ENCODE results near the gene ABCC4. TPM values are rescaled to one million over a fixed set of nuclear protein-coding genes. Genes with fewer than 3 reads are reported as not detected.

ABCC4 gene
- total and polyA plus RNA-seq, 2 donors from 2014 or later = 11.3 to 52.4 TPM

DNA sequence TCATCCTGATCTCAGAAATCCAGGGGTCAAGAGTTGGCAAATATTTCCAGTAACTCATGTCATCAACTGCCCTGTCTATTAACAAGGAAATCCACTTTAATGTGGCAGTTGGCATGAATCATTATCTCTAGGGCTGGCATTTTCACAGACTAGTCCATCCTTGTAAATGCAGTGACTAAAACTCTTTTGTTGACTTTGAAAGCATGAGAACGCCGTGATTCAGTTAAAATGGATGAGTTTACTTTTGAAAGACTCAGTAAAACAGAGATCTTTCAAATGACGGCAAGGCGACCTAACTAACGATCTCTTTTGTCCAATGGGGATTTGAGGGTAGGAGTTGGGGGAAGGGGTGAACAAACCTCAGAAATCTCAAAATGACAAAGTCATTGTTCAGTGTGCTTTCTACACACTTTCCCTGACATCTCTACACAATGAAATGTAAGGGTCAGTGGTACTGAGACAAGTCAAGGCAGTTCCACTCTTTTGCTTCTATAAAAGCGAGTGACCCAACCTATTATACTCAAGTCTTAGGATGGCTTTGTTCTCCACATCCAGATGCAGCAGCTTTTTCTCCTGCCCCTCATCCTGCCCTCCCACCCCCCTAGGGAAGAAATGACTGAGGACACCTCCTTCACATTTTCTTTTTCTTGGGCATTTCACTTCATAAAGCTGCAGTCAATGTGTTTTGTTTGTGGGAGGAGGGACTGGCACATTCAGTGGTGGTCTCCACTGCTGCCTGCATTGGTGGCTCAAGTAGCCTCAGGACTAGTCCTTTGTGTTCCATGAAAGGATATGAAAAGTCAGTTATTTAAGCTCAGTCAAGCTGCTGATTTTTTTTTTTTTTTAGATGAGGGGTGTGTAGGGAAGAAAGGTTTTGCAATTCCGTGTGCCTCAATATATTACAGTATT is 200.5 kb downstream of the ABCC4 start:
- Histone ChIP-seq H3K36me3 (ENCODE audit: control insufficient read depth in 2 of 3, insufficient read depth in 3 of 3, low read length in 3 of 3) (no peaks in the 10 kb centered on the region), H3K4me3 (ENCODE audit: low read length in 3 of 3) (no peak overlapping the region), H3K4me1 (ENCODE audit: control insufficient read depth in 2 of 3, insufficient read depth in 2 of 3, low read depth in 1 of 3, low read length in 3 of 3) (no peaks in the 10 kb centered on the region), H3K9me3 (ENCODE audit: control insufficient read depth in 2 of 3, insufficient read depth in 1 of 3, low read length in 3 of 3) (no peaks in the 10 kb centered on the region), H3K27ac (ENCODE audit: low read depth in 2 of 2, low read length in 2 of 2) (no peak overlapping the region), H3K27me3 (ENCODE audit: control insufficient read depth, insufficient read depth, low read length) (no peaks in the 10 kb centered on the region), H3K9ac (ENCODE audit: low read length in 3 of 3) (no peak overlapping the region)
- FAIRE-seq (no peak), DNase-seq (no peak)
- intact Hi-C loops (cut with DNase I) = no loop called here
- TF ChIP-seq, protein P1, sequence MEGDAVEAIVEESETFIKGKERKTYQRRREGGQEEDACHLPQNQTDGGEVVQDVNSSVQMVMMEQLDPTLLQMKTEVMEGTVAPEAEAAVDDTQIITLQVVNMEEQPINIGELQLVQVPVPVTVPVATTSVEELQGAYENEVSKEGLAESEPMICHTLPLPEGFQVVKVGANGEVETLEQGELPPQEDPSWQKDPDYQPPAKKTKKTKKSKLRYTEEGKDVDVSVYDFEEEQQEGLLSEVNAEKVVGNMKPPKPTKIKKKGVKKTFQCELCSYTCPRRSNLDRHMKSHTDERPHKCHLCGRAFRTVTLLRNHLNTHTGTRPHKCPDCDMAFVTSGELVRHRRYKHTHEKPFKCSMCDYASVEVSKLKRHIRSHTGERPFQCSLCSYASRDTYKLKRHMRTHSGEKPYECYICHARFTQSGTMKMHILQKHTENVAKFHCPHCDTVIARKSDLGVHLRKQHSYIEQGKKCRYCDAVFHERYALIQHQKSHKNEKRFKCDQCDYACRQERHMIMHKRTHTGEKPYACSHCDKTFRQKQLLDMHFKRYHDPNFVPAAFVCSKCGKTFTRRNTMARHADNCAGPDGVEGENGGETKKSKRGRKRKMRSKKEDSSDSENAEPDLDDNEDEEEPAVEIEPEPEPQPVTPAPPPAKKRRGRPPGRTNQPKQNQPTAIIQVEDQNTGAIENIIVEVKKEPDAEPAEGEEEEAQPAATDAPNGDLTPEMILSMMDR (IDR thresholded peaks at IDR 0.05; ENCODE audit: borderline replicate concordance, extremely low read depth, insufficient read depth) = no peak

DNA sequence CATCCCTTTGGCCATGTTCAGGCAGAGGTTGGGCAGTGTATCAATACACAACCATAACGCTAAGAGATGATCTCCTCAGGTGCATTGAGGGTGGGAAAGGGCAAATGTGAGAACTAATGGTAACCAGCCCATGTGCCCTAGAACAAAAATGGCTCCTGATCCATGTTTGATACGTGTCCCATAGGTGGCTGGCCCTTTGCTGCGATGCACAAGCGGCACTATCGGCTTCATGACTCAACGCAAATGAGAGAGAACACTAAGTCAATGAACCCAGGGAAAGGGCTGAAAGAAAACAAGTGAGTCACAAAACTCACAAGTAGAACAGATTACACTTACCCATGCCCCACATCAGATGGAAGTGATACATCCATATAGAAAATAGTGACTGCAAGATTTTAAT is 201.7 kb downstream of the ABCC4 start:
- TF ChIP-seq, protein P1 (IDR thresholded peaks at IDR 0.05; ENCODE audit: borderline replicate concordance, extremely low read depth, insufficient read depth) = no peak
- H3K27me3 ChIP-seq (ENCODE audit: control insufficient read depth, insufficient read depth, low read length) = no peaks in the 10 kb centered on the region
- no peak overlapping the region for H3K4me3 ChIP-seq (ENCODE audit: low read length in 3 of 3)
- no peak overlapping the region for H3K27ac ChIP-seq (ENCODE audit: low read depth in 2 of 2, low read length in 2 of 2)
- intact Hi-C loops (cut with DNase I) = no loop called here
- H3K36me3 ChIP-seq (ENCODE audit: control insufficient read depth in 2 of 3, insufficient read depth in 3 of 3, low read length in 3 of 3) = no peaks in the 10 kb centered on the region
- H3K9me3 ChIP-seq (ENCODE audit: control insufficient read depth in 2 of 3, insufficient read depth in 1 of 3, low read length in 3 of 3) = no peaks in the 10 kb centered on the region
- no peaks in the 10 kb centered on the region for H3K4me1 ChIP-seq (ENCODE audit: control insufficient read depth in 2 of 3, insufficient read depth in 2 of 3, low read depth in 1 of 3, low read length in 3 of 3)
- FAIRE-seq = no peak
- no peak overlapping the region for H3K9ac ChIP-seq (ENCODE audit: low read length in 3 of 3)
- DNase-seq = no peak

DNA sequence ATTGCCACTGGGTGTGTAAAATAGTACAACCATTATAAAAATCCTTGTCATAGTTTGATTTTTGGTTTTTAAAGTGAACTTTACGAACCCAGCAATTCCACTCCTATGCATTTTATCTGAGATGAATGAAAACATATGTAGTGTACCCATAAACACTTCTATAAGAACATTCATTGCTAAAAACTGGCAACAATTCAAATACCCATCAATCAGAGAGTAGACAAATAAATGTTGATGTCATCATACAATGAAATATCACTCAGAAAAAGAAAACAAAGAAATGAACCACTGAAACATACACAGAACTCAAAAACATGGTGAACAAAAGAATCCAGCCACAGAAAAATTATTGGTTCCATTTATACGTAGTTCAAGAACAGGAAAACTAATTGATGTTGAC is 202.3 kb downstream of the ABCC4 start:
- H3K4me3 ChIP-seq (ENCODE audit: low read length in 3 of 3) = no peak overlapping the region
- TF ChIP-seq, protein P1 (IDR thresholded peaks at IDR 0.05; ENCODE audit: borderline replicate concordance, extremely low read depth, insufficient read depth) = no peak
- intact Hi-C loops (cut with DNase I) = no loop called here
- FAIRE-seq (no peak), DNase-seq (no peak)
- H3K9me3 ChIP-seq (ENCODE audit: control insufficient read depth in 2 of 3, insufficient read depth in 1 of 3, low read length in 3 of 3) = no peaks in the 10 kb centered on the region
- no peak overlapping the region for H3K9ac ChIP-seq (ENCODE audit: low read length in 3 of 3)
- H3K4me1 ChIP-seq (ENCODE audit: control insufficient read depth in 2 of 3, insufficient read depth in 2 of 3, low read depth in 1 of 3, low read length in 3 of 3) = no peaks in the 10 kb centered on the region
- no peak overlapping the region for H3K27ac ChIP-seq (ENCODE audit: low read depth in 2 of 2, low read length in 2 of 2)
- no peaks in the 10 kb centered on the region for H3K27me3 ChIP-seq (ENCODE audit: control insufficient read depth, insufficient read depth, low read length)
- H3K36me3 ChIP-seq (ENCODE audit: control insufficient read depth in 2 of 3, insufficient read depth in 3 of 3, low read length in 3 of 3) = no peaks in the 10 kb centered on the region

Data from kidney (tissue), 14 donors.